HG02588 (cell line): ENCODE measurements around the gene ZNF563.
"Not testable (repeated sequence)": the region's sequence is repeated elsewhere in the genome, so short reads cannot be mapped to it uniquely, and the experiment has no call there.

Source experiments
- ATAC-seq: cut with Tn5 transposase; IDR thresholded peaks from one replicate; pipeline ENCODE4 v1.9.1; 2021; ENCODE audit warnings: mild to moderate bottlenecking, moderate library complexity; ENCODE audit not compliant: unreplicated experiment

Gene ZNF563

GRCh38 chr19:12333162-12334159 lies at the start of gene ZNF563:
ZNF563 (minus strand) TSS chr19:12333633; CDS start chr19:12333482, 151 bp downstream.
- ATAC-seq, result peak; percentile 95

- ATAC-seq, result no peak
These were observed 47.0 kb upstream of the ZNF563 start for GRCh38 chr19:12380444-12380737.

- ATAC-seq, result no peak
These were observed 46.5 kb upstream of the ZNF563 start for GRCh38 chr19:12379732-12380443.

- ATAC-seq, result no peak
These were observed 40.6 kb upstream of the ZNF563 start for GRCh38 chr19:12374026-12374425.

GRCh38 chr19:12365236-12366162 lies 32.1 kb upstream of the ZNF563 start, which contains the start of gene ZNF442:
ZNF442 (minus strand) TSS chr19:12365683; CDS start chr19:12363631, 2,052 bp downstream.
- peak; percentile 92 for ATAC-seq

GRCh38 chr19:12364391-12365235 lies 31.2 kb upstream of the ZNF563 start:
- ATAC-seq, result no peak

- ATAC-seq, result not testable (repeated sequence)
These were observed 28.8 kb upstream of the ZNF563 start for GRCh38 chr19:12362236-12362635.

GRCh38 chr19:12353375-12353774 lies 19.9 kb upstream of the ZNF563 start:
- no peak for ATAC-seq

GRCh38 chr19:12350890-12351197 lies 17.4 kb upstream of the ZNF563 start:
- no peak for ATAC-seq

GRCh38 chr19:12350185-12350889 lies 16.9 kb upstream of the ZNF563 start:
- ATAC-seq, result no peak

- ATAC-seq, result no peak
These were observed 13.5 kb upstream of the ZNF563 start for GRCh38 chr19:12346896-12347295.

GRCh38 chr19:12345197-12345596 lies 11.8 kb upstream of the ZNF563 start:
- ATAC-seq, result no peak

- ATAC-seq, result no peak
These were observed 2.1 kb downstream of the ZNF563 start for GRCh38 chr19:12331211-12331941.

GRCh38 chr19:12330340-12330739 lies 3.1 kb downstream of the ZNF563 start:
- ATAC-seq, result no peak

GRCh38 chr19:12325690-12326089 lies 7.7 kb downstream of the ZNF563 start:
- ATAC-seq, result no peak

- no peak for ATAC-seq
These were observed 14.5 kb downstream of the ZNF563 start for GRCh38 chr19:12318782-12319413.

GRCh38 chr19:12314553-12314952 lies 18.9 kb downstream of the ZNF563 start:
- no peak for ATAC-seq

- not testable (repeated sequence) for ATAC-seq
These were observed 24.5 kb downstream of the ZNF563 start for GRCh38 chr19:12308891-12309290.
